IgD-negative memory B cell (primary cell): ENCODE measurements around the gene ZNF598. TPM values are rescaled to one million over a fixed set of nuclear protein-coding genes. Genes with fewer than 3 reads are reported as not detected.
"Not testable (repeated sequence)": the region's sequence is repeated elsewhere in the genome, so short reads cannot be mapped to it uniquely, and the experiment has no call there.

Source experiments
- H3K27ac Mint-ChIP-seq, 3 donors: one replicate each; pipeline ENCODE4 v1.8.0; 2020 to 2022; ENCODE audit warnings: mild to moderate bottlenecking in 3 of 3, mixed read lengths in 3 of 3, moderate library complexity in 1 of 3
- H3K27me3 Mint-ChIP-seq: one replicate; pipeline ENCODE4 v1.8.0; 2021; ENCODE audit warnings: mixed read lengths
- H3K36me3 Mint-ChIP-seq: one replicate; pipeline ENCODE4 v1.8.0; 2020; ENCODE audit warnings: mild to moderate bottlenecking, mixed read lengths
- H3K4me1 Mint-ChIP-seq, 3 donors: one replicate each; pipeline ENCODE4 v1.8.0; 2020 to 2022; ENCODE audit warnings: mixed read lengths in 3 of 3, mild to moderate bottlenecking in 1 of 3
- H3K4me3 Mint-ChIP-seq, 4 donors: one replicate each; pipeline ENCODE4 v1.8.0; 2020 to 2022; ENCODE audit warnings: mild to moderate bottlenecking in 4 of 4, mixed read lengths in 4 of 4, moderate library complexity in 3 of 4
- H3K9me3 Mint-ChIP-seq, 3 donors: one replicate each; pipeline ENCODE4 v1.8.0; 2020 to 2021; ENCODE audit warnings: mixed read lengths in 3 of 3, mild to moderate bottlenecking in 1 of 3
- polyA plus RNA-seq: library from polyadenylated mRNA; unstranded; fragments of 300-500 nt; fragmentation: Illumina TruSeq; gene quantifications from one replicate; pipeline ENCODE4 v1.2.3, GENCODE V29; 2021

ZNF598 gene
- polyA plus RNA-seq, 1 donor from 2014 or later: 11.0 TPM

DNA sequence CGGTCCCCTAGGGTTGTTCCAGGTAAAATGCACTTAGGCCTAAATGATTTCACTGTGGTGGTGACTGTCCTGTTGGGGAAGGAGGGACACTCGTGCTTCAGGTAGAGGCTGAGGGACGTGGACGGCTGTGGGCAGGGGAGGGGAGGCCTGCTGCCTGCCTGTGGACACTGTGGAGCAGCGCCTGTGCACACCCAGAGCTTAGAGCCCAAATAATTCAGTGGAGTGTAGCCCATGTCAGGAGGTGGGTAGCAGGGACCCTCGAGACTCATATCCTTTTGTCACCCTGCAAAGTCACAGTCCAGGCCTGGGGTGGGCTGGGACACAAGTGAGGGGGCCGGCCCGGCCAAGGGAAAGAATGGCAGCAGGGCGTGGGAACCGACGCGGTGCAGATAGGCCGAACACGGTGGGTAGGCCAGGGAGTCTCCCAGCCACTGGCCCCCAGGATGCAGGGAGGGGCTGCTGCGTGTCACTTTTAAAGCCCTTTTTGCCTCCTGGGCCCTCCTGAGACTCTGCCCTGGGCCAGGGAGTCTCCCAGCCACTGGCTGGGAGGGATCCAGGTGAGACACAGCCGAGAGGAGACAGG is 16.3 kb upstream of the ZNF598 start:
- peak overlapping the region in 2 of 4 donors; percentile 74 to 87 for H3K4me3 Mint-ChIP-seq
- H3K27ac Mint-ChIP-seq: no peak overlapping the region
- H3K27me3 Mint-ChIP-seq: peaks cover 13% of the 10 kb centered on the region

DNA sequence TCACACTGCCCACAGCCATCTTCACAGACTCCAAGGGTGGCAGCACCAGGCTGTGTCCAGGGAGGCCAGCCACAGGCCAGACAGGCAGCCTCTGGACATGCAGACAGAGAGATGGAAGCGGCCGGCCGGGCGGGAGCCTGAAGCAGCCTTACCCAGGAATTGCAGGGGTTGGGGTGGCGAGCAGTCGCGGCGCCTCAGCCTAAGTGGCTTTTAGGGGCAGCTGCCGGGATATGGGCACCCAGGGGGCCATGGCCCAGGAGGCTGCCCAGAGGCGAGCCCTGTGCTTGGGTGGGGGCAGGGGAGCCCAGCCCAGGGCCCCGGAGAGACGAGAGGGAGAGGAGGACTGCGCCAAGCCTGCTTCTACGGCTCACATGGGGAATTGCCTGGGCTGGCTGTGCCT is 15.6 kb upstream of the ZNF598 start:
- H3K4me1 Mint-ChIP-seq: peaks cover 0 to 12% (median 5%) of the 10 kb centered on the region in 3 donors
- H3K4me3 Mint-ChIP-seq: peak overlapping the region in 1 of 4 donors; percentile 28
- peaks cover 20% of the 10 kb centered on the region for H3K27me3 Mint-ChIP-seq
- no peaks in the 10 kb centered on the region for H3K36me3 Mint-ChIP-seq
- H3K9me3 Mint-ChIP-seq: peaks cover 0 to 1% (median 0%) of the 10 kb centered on the region in 3 donors
- H3K27ac Mint-ChIP-seq: peak overlapping the region in 1 of 3 donors; percentile 53

More for the DNA sequence above, 16.3 kb upstream of the ZNF598 start:
- peaks cover 0 to 1% (median 0%) of the 10 kb centered on the region in 3 donors for H3K9me3 Mint-ChIP-seq
- no peaks in the 10 kb centered on the region for H3K36me3 Mint-ChIP-seq
- H3K4me1 Mint-ChIP-seq: peaks cover 0 to 9% (median 5%) of the 10 kb centered on the region in 3 donors

DNA sequence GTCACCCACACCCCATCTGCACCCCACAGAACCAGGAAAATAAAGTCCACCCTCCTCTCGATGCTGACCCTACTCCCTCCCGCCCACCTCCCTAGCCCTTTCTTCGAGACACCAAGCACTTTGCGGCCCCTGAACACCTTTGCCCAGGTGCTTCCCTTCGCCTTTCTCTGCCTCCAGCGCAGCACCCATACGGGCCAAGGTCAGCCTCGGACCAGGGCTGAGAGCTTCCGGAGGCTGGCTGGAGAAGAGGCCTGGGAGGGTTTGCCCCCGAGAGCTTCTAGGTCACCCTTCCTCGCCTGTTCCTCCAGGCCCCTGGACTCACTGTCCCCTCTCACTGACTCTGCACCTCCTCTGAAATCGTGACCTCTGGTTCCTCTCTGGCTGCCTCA is 14.4 kb upstream of the ZNF598 start:
- Mint-ChIP-seq H3K36me3 (no peaks in the 10 kb centered on the region), H3K27ac (no peak overlapping the region), H3K27me3 (peaks cover 24% of the 10 kb centered on the region), H3K4me3 (peak overlapping the region in 1 of 4 donors; percentile 86), H3K9me3 (peaks cover 0 to 1% (median 0%) of the 10 kb centered on the region in 3 donors), H3K4me1 (peaks cover 0 to 12% (median 5%) of the 10 kb centered on the region in 3 donors)

DNA sequence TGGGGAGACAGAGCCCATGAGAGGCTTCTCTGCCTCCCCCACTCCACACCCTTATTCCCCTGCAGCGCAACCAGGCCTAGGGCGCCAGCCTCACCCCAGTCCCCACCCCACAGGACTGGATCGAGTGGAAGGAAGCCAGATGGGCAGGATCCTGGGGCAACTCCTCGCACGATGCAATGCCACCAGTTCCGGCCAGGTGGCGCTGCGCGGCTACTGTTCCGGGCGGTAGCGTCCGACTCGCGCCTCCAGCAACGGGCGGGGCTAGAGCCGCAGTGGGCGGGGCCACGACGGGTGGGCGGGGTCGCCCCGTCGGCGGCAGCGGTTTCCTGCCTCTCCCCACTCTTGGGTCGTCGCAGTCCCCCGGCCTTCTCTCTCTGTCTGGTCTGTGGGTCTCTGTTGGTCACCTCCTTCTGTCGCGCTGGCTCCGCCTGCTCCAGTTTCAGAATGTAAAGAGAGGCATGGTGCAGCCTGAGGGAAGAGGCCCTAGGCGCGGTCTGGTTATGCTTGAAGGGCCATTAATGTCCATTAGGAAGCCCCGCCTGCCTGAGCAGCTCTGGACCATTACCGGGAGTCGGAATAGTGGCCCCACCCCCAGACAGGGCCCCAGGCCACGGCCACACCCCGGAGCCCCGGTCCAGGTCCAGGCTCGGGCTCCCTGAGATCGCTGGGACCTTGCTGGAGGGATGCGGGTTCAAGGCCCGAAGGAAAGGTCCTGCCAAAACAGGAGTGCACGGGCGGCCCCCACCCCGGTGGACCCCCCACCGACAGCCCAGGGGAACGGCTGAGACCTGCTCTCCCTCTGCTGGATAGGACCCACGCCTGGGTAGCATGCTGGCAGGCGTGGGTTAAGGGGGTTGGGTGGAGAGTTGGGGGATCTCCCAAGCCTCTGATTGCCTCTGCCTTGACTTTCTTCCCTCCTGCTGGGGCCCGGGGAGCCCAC is 13.7 kb upstream of the ZNF598 start:
- Mint-ChIP-seq H3K27me3 (peaks cover 27% of the 10 kb centered on the region), H3K9me3 (peaks cover 0 to 1% (median 0%) of the 10 kb centered on the region in 3 donors), H3K36me3 (no peaks in the 10 kb centered on the region), H3K4me1 (peaks cover 0 to 12% (median 6%) of the 10 kb centered on the region in 3 donors), H3K4me3 (peak overlapping the region; percentile 11 to 86 (median 76)), H3K27ac (peak overlapping the region in 1 of 3 donors; percentile 81)

DNA sequence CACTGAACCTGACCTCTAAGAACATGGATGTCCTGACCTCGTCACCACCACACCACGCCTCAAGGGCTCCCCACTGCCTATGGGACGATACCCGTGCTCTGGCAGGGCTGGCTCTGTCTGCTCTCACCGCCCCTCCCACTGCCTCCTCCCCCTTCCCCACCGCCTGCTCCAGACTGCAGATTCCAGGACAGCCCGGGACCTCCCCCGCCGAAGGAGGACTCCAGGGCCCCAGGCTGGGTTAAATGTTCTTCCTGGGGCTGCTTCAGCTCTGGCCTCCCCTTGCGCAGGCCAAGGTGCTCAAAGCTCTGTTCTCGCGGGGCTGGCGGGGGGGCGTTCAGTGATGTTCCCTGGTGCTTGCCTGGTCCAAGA is 13.1 kb upstream of the ZNF598 start:
- Mint-ChIP-seq H3K4me3 (peak overlapping the region; percentile 11 to 86 (median 74)), H3K4me1 (peaks cover 0 to 11% (median 6%) of the 10 kb centered on the region in 3 donors), H3K36me3 (no peaks in the 10 kb centered on the region), H3K27me3 (peaks cover 26% of the 10 kb centered on the region), H3K27ac (peak overlapping the region in 1 of 3 donors; percentile 81), H3K9me3 (peaks cover 0 to 1% (median 0%) of the 10 kb centered on the region in 3 donors)

DNA sequence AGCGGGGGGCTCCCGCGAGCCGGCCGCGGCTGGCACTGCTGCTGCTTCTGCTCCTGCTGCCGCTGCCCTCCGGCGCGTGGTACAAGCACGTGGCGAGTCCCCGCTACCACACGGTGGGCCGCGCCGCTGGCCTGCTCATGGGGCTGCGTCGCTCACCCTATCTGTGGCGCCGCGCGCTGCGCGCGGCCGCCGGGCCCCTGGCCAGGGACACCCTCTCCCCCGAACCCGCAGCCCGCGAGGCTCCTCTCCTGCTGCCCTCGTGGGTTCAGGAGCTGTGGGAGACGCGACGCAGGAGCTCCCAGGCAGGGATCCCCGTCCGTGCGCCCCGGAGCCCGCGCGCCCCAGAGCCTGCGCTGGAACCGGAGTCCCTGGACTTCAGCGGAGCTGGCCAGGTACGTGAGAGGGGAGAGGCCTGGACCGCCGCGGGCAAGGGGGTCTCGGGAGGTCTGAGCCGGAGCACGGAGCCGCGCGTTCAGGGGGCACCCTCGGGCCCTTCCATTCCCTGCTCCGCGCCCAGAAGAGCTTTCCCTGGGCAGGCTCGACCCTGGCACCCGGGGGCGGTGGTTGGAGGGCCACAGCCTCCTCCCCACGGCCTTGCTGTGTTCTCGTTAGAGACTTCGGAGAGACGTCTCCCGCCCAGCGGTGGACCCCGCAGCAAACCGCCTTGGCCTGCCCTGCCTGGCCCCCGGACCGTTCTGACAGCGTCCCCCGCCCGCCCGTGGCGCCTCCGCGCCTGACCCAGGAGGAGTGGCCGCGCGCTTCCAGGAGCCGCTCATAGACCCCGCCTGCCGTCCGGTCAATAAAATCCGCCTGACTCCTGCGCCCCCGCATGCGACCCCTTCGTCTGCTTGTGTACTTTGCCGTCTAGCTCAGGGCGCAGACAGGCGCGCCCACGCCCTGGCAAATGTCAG is 10.6 kb upstream of the ZNF598 start:
- Mint-ChIP-seq H3K36me3 (no peaks in the 10 kb centered on the region), H3K4me1 (peaks cover 0 to 7% (median 7%) of the 10 kb centered on the region in 3 donors), H3K4me3 (peak overlapping the region in 2 of 4 donors; percentile 17 to 71), H3K27ac (peak overlapping the region in 1 of 3 donors; percentile 45), H3K27me3 (peaks cover 22% of the 10 kb centered on the region), H3K9me3 (peaks cover 0 to 1% (median 0%) of the 10 kb centered on the region in 3 donors)

DNA sequence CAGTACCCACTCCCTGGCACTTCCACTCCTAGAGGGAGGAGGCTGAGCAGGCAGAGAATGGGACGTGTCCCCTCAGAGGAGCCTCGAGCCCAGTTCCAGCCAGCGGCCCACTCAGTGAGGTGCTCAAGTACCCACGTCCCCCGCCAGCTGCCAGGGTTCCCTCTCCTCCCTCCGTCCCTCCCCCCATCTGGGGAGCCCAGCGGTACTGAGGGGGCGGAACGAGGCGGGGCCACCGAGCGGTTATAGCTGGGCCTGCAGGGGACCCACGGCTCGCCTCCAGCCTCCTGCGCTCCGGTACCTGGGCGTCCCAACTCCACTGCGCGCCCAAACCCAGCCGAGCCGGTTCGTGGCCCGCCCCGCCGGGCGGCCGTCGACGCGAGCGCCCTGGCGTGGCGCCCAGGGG is 9.9 kb upstream of the ZNF598 start, which contains the start of gene NPW:
TSS of gene NPW (plus strand) at position 268 of the 403 bp plus-strand sequence.
- Mint-ChIP-seq H3K27me3 (peaks cover 22% of the 10 kb centered on the region), H3K4me3 (peak within 1 kb of the TSS in 2 of 4 donors; percentile 17 to 71), H3K9me3 (peaks cover 0 to 1% (median 0%) of the 10 kb centered on the region in 3 donors), H3K27ac (peak within 1 kb of the TSS in 1 of 3 donors; percentile 45), H3K36me3 (no peaks in the 10 kb centered on the region), H3K4me1 (peaks cover 0 to 7% (median 7%) of the 10 kb centered on the region in 3 donors)

DNA sequence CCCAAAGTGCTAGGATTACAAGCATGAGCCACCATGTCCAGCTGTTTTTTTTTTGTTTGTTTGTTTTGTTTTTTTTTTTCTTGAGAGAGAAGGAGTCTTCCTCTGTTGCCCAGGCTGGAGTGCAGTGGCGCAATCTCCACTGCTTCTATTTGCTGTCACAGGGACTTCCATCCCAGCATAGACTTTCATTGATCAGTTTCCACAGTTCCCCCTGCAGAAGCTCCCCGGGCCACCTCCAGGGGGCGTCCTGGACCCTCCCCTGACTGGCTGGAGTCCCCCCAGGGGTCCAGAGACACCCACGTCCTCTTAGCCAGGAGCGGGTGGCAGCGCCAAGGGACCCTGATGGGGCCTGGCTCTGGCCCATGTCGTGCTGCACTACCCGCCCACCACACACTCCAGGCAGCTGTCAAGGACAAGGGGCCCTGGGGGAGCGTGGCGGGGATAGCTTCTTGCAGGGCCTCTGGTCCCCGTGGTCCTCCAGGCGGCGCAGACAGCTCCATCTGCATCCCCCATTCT is 6.8 kb upstream of the ZNF598 start:
- no peaks in the 10 kb centered on the region for H3K36me3 Mint-ChIP-seq
- no peak overlapping the region for H3K4me3 Mint-ChIP-seq
- H3K27ac Mint-ChIP-seq: no peak overlapping the region
- H3K4me1 Mint-ChIP-seq: peaks cover 0 to 3% (median 2%) of the 10 kb centered on the region in 3 donors
- peaks cover 18% of the 10 kb centered on the region for H3K27me3 Mint-ChIP-seq
- no peaks in the 10 kb centered on the region for H3K9me3 Mint-ChIP-seq

DNA sequence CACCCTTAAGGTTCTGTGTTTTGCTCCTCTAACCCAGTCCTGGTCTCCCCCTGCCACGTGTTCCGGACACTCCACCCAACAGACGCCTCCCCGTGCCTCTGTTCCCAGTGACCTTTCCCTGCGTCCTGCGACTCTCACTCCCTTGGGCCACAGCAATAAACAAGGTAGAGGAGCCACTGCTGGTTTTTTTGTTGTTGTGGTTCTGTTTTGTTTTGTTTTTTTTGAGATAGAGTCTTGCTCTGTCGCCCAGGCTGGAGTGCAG is 6.3 kb upstream of the ZNF598 start:
- no peak overlapping the region for H3K27ac Mint-ChIP-seq
- peaks cover 0 to 3% (median 2%) of the 10 kb centered on the region in 3 donors for H3K4me1 Mint-ChIP-seq
- no peak overlapping the region for H3K4me3 Mint-ChIP-seq
- H3K9me3 Mint-ChIP-seq: no peaks in the 10 kb centered on the region
- no peaks in the 10 kb centered on the region for H3K36me3 Mint-ChIP-seq
- peaks cover 14% of the 10 kb centered on the region for H3K27me3 Mint-ChIP-seq

DNA sequence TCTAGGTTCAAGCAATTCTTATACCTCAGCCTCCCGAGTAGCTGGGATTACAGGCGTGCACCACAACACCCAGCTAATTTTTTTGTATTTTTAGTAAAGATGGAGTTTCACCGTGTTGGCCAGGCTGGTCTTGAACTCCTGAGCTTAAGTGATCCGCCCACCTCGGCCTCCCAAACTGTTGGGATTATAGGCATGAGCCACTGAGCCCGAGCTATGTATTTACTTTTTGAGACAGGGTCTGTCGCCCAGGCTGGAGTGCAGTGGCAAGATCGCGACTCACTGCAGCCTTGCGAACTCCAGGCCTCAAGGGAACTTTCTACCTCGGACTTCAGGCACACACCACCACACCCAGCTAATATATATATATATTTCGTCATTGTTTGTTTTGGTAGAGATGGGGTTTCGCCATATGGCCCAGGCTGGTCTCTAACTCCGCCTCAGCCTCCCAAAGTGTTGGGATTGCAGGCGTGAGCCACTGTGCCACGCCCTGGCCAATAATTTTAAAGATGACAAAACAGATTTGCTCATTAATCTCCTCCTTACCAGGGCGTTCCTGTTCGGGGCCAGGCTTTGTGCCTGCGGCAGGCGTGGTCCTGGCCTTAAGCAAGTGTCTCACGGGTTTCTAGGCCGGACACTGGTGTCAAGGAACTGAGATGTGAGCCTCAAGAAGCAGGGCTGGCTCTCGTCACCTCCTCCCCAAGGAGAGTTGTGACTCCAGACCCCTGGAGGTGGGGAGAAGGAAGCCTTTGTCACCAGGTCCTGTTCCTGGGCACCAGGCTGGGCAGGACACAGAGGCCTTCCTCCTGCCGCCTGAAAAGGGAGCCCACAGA is 5.7 kb upstream of the ZNF598 start:
- H3K4me1 Mint-ChIP-seq: peaks cover under 1 to 4% (median under 1%) of the 10 kb centered on the region in 3 donors

DNA sequence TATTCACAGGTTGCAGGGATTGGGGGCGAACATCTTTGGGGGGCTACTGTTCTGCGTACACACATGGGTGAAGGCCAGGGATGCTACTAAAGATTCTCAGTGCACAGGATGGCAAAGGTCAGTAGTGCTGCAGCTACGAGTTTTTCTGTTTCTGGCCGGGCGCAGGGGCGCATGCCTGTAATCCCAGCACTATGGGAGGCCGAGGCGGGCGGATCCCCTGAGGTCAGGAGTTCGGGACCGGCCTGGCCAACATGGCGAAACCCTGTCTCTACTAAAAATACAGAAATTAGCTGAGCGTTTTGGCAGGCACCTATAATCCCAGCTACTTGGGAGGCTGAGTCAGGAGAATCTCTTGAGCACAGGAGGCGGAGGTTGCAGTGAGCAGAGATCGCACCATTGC is 3.9 kb upstream of the ZNF598 start:
- peaks cover 9 to 11% (median 9%) of the 10 kb centered on the region in 3 donors for H3K4me1 Mint-ChIP-seq
- no peaks in the 10 kb centered on the region for H3K27me3 Mint-ChIP-seq
- no peaks in the 10 kb centered on the region for H3K36me3 Mint-ChIP-seq
- peak overlapping the region in 1 of 4 donors; percentile 60 for H3K4me3 Mint-ChIP-seq
- no peaks in the 10 kb centered on the region for H3K9me3 Mint-ChIP-seq
- H3K27ac Mint-ChIP-seq: peak overlapping the region in 1 of 3 donors; percentile 35

More for the DNA sequence above, 5.7 kb upstream of the ZNF598 start:
- peaks cover 8% of the 10 kb centered on the region for H3K27me3 Mint-ChIP-seq
- no peak overlapping the region for H3K27ac Mint-ChIP-seq
- H3K4me3 Mint-ChIP-seq: no peak overlapping the region
- H3K9me3 Mint-ChIP-seq: no peaks in the 10 kb centered on the region
- no peaks in the 10 kb centered on the region for H3K36me3 Mint-ChIP-seq

DNA sequence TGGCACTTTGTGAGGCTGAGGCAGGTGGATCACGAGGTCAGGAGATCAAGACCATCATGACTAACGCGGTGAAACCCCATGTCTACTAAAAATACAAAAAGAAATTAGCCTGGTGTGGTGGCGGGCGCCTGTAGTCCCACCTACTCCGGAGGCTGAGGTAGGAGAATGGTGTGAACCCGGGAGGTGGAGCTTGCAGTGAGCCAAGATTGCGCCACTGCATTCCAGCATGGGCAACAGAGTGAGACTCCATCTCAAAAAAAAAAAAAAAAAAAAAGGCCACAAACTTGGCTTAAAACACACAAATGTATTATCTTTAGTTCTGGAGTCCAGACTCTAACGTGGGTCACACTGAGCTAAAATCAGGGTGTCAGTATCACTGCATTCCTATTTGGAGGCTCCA is 2.1 kb upstream of the ZNF598 start:
- not testable (repeated sequence) for H3K36me3 Mint-ChIP-seq
- Mint-ChIP-seq H3K4me1 (peaks cover 15 to 21% (median 19%) of the 10 kb centered on the region in 3 donors), H3K4me3 (peak overlapping the region in 1 of 4 donors; percentile 6)

DNA sequence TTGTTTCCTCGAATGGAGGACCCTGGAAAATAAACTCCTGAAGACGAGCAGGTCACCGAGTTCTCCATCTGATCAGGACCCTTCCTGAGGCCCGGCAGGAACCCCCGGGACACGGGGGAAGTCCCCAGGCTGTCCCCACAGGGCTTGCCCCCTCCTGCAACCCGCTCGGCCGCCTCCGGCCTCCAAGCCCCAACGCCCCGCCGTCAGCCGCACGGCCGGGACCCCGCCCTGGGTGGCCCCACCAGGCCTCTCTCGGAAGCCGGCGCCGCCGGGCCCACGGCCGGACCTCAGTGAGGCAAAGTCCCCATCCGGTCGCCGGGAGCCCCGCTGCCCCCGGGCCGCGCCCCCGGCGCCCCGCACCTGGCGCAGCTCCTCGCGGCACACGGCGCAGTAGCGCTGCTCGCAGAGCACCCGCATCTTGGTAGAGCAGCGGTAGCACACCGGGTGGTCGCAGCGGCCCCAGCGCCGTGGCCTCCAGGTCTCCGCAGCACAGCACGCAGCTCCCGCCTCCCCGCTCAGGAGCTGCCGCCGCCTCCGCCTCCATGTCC is 383 bp downstream of the ZNF598 start:
- Mint-ChIP-seq H3K4me3 (peak overlapping the region; percentile 81 to 93 (median 92)), H3K9me3 (no peaks in the 10 kb centered on the region), H3K36me3 (no peaks in the 10 kb centered on the region), H3K27me3 (no peaks in the 10 kb centered on the region), H3K27ac (peak overlapping the region in 2 of 3 donors; percentile 82 to 93), H3K4me1 (peaks cover 15 to 22% (median 20%) of the 10 kb centered on the region in 3 donors)

More for the DNA sequence above, 2.1 kb upstream of the ZNF598 start:
- not testable (repeated sequence) for H3K27ac Mint-ChIP-seq, H3K27me3 Mint-ChIP-seq, H3K9me3 Mint-ChIP-seq
